Activated naive CD4-positive, alpha-beta T cell treated with anti-CD3 and anti-CD28 coated beads, Interleukin-2, amount 50 U/mL, for 72 hours (primary cell): Measurements from ENCODE around the gene FNBP1. TPM values are rescaled to one million over a fixed set of nuclear protein-coding genes. Genes with fewer than 3 reads are reported as not detected.
"Not testable (repeated sequence)": the region's sequence is repeated elsewhere in the genome, so short reads cannot be mapped to it uniquely, and the experiment has no call there.

Experiments
- ATAC-seq, 2 donors: fragments of 150-1000 bp; cut with Tn5 transposase; 2 replicates each; pipeline ENCODE4 v1.10.0; 2021; ENCODE audit warnings: mild to moderate bottlenecking in 2 of 2, moderate library complexity in 2 of 2
- DNase-seq, 2 donors: peaks; one replicate each; pipeline ENCODE4 v3.0.0; 2021 to 2022; ENCODE audit warnings: low spot score in 2 of 2
- H3K27ac Mint-ChIP-seq, 2 donors: one replicate each; pipeline ENCODE4 v1.8.0; 2022; ENCODE audit warnings: mild to moderate bottlenecking in 2 of 2, mixed read lengths in 2 of 2
- H3K36me3 Mint-ChIP-seq, 2 donors: one replicate each; pipeline ENCODE4 v1.8.0; 2022; ENCODE audit warnings: mixed read lengths in 2 of 2
- H3K9me3 Mint-ChIP-seq, 2 donors: one replicate each; pipeline ENCODE4 v1.8.0; 2022; ENCODE audit warnings: mixed read lengths in 2 of 2
- total RNA-seq, 2 donors: library from RNA; stranded (reverse); gene quantifications; one replicate each; pipeline ENCODE4 v1.2.3, GENCODE V29; 2022

Gene FNBP1
- total RNA-seq, 2 donors from 2014 or later, result 183 to 199 TPM

- H3K27ac Mint-ChIP-seq, result peak overlapping the region in 1 of 2 donors; percentile 96
- no peak for ATAC-seq
- peaks cover 27 to 70% of the 10 kb centered on the region in 2 donors for H3K36me3 Mint-ChIP-seq
- H3K9me3 Mint-ChIP-seq, result no peaks in the 10 kb centered on the region
- DNase-seq, result no peak
Measured at GRCh38 chr9:129958796-129959195, 84.2 kb downstream of the FNBP1 start.

- Mint-ChIP-seq H3K36me3 (peaks cover 7 to 57% of the 10 kb centered on the region in 2 donors), H3K27ac (peak overlapping the region in 1 of 2 donors; percentile 60), H3K9me3 (no peaks in the 10 kb centered on the region)
- DNase-seq (no peak), ATAC-seq (no peak)
Measured at GRCh38 chr9:129954868-129955550, 88.0 kb downstream of the FNBP1 start.

- peaks cover 7 to 59% of the 10 kb centered on the region in 2 donors for H3K36me3 Mint-ChIP-seq
Measured at GRCh38 chr9:129953736-129954135, 89.3 kb downstream of the FNBP1 start.

GRCh38 chr9:129952337-129952736 lies 90.7 kb downstream of the FNBP1 start:
- DNase-seq (no peak), ATAC-seq (no peak)
- Mint-ChIP-seq H3K36me3 (peaks cover 4 to 47% of the 10 kb centered on the region in 2 donors), H3K9me3 (no peaks in the 10 kb centered on the region), H3K27ac (peak overlapping the region in 1 of 2 donors; percentile 60)

More at GRCh38 chr9:129953736-129954135, 89.3 kb downstream of the FNBP1 start:
- H3K27ac Mint-ChIP-seq, result no peak overlapping the region
- no peak for DNase-seq
- no peak for ATAC-seq
- no peaks in the 10 kb centered on the region for H3K9me3 Mint-ChIP-seq

- Mint-ChIP-seq H3K27ac (peak overlapping the region in 1 of 2 donors; percentile 11), H3K9me3 (no peaks in the 10 kb centered on the region), H3K36me3 (peaks cover 0 to 48% of the 10 kb centered on the region in 2 donors)
- no peak for DNase-seq
- no peak for ATAC-seq
Measured at GRCh38 chr9:129949821-129950220, 93.2 kb downstream of the FNBP1 start.

GRCh38 chr9:129948626-129949025 lies 94.4 kb downstream of the FNBP1 start:
- not testable (repeated sequence) for ATAC-seq
- Mint-ChIP-seq H3K36me3 (peaks cover 8 to 55% of the 10 kb centered on the region in 2 donors), H3K27ac (peak overlapping the region in 1 of 2 donors; percentile 36)

GRCh38 chr9:129946246-129946995 lies 96.6 kb downstream of the FNBP1 start:
- peaks cover 23 to 68% of the 10 kb centered on the region in 2 donors for H3K36me3 Mint-ChIP-seq
- H3K27ac Mint-ChIP-seq, result peak overlapping the region; percentile 66 to 98
- DNase-seq (no peak), ATAC-seq (no peak)
- peaks cover 11 to 12% of the 10 kb centered on the region in 2 donors for H3K9me3 Mint-ChIP-seq

More at GRCh38 chr9:129948626-129949025, 94.4 kb downstream of the FNBP1 start:
- DNase-seq, H3K9me3 Mint-ChIP-seq: not testable (repeated sequence)

- H3K36me3 Mint-ChIP-seq, result peaks cover 23 to 74% of the 10 kb centered on the region in 2 donors
- ATAC-seq, result peak; percentile 9 to 17
- peak overlapping the region; percentile 88 to 98 for H3K27ac Mint-ChIP-seq
- peaks cover 11 to 12% of the 10 kb centered on the region in 2 donors for H3K9me3 Mint-ChIP-seq
- no peak for DNase-seq
Measured at GRCh38 chr9:129945314-129945713, 97.7 kb downstream of the FNBP1 start.

GRCh38 chr9:129944506-129945116 lies 98.4 kb downstream of the FNBP1 start:
- peaks cover 25 to 70% of the 10 kb centered on the region in 2 donors for H3K36me3 Mint-ChIP-seq
- ATAC-seq, result peak; percentile 86 to 95
- H3K9me3 Mint-ChIP-seq, result peaks cover 11 to 12% of the 10 kb centered on the region in 2 donors

GRCh38 chr9:129939431-129939830 lies 103.6 kb downstream of the FNBP1 start:
- no peak for ATAC-seq
- Mint-ChIP-seq H3K36me3 (peaks cover 28 to 58% of the 10 kb centered on the region in 2 donors), H3K9me3 (peaks cover 11 to 12% of the 10 kb centered on the region in 2 donors), H3K27ac (peak overlapping the region; percentile 74 to 93)
- no peak for DNase-seq

More at GRCh38 chr9:129944506-129945116, 98.4 kb downstream of the FNBP1 start:
- H3K27ac Mint-ChIP-seq, result peak overlapping the region; percentile 75 to 88
- peak in 1 of 2 donors; percentile 30 for DNase-seq

GRCh38 chr9:129938291-129938979 lies 104.6 kb downstream of the FNBP1 start:
- Mint-ChIP-seq H3K36me3 (peaks cover 20 to 48% of the 10 kb centered on the region in 2 donors), H3K27ac (peak overlapping the region; percentile 74 to 93), H3K9me3 (peaks cover 7 to 8% of the 10 kb centered on the region in 2 donors)
- DNase-seq, result no peak
- no peak for ATAC-seq

- peaks cover 16 to 44% of the 10 kb centered on the region in 2 donors for H3K36me3 Mint-ChIP-seq
- not testable (repeated sequence) for DNase-seq, ATAC-seq, H3K9me3 Mint-ChIP-seq, H3K27ac Mint-ChIP-seq
Measured at GRCh38 chr9:129937879-129938278, 105.1 kb downstream of the FNBP1 start.

- Mint-ChIP-seq H3K9me3 (no peaks in the 10 kb centered on the region), H3K36me3 (peaks cover 5 to 43% of the 10 kb centered on the region in 2 donors), H3K27ac (peak overlapping the region; percentile 20 to 64)
- DNase-seq (no peak), ATAC-seq (no peak)
Measured at GRCh38 chr9:129936222-129936621, 106.8 kb downstream of the FNBP1 start.

GRCh38 chr9:129934780-129935179 lies 108.2 kb downstream of the FNBP1 start:
- H3K36me3 Mint-ChIP-seq, result peaks cover 4 to 33% of the 10 kb centered on the region in 2 donors
- ATAC-seq (no peak), DNase-seq (no peak)
- H3K27ac Mint-ChIP-seq, result peak overlapping the region; percentile 84 to 92
- H3K9me3 Mint-ChIP-seq, result no peaks in the 10 kb centered on the region

- peak overlapping the region; percentile 84 to 92 for H3K27ac Mint-ChIP-seq
- H3K9me3 Mint-ChIP-seq, result no peaks in the 10 kb centered on the region
- no peak for DNase-seq
- no peak for ATAC-seq
- peaks cover 0 to 27% of the 10 kb centered on the region in 2 donors for H3K36me3 Mint-ChIP-seq
Measured at GRCh38 chr9:129934041-129934591, 108.9 kb downstream of the FNBP1 start.
